ENCODE results near the gene ARHGAP32.

GRCh38 chr11:129013737-129014475 is 178.2 kb downstream of the ARHGAP32 start:
- TF ChIP-seq CTCF (IDR thresholded peaks at IDR 0.05), result no peak
- no peak for TF ChIP-seq POLR2A (IDR thresholded peaks at IDR 0.05)
